LNCaP clone FGC (cell line): Measurements from ENCODE around the gene SAFB.
"Not testable (repeated sequence)": the region's sequence is repeated elsewhere in the genome, so short reads cannot be mapped to it uniquely, and the experiment has no call there.

Source experiments
- DNase-seq: peaks from one replicate; pipeline ENCODE4 v3.0.0-alpha.2; 2011; ENCODE audit warnings: low read depth
- H3K4me3 ChIP-seq: 2 replicates; pipeline ENCODE4 v1.5.1; 2011; ENCODE audit warnings: mild to moderate bottlenecking, low read depth, low read length, control low read depth
- CTCF ChIP-seq: IDR thresholded peaks from 2 replicates; pipeline ENCODE4 v1.5.1; 2012; ENCODE audit warnings: mild to moderate bottlenecking; ENCODE audit not compliant: control insufficient read depth, insufficient read depth; ENCODE audit errors: extremely low read depth

Gene SAFB

DNA sequence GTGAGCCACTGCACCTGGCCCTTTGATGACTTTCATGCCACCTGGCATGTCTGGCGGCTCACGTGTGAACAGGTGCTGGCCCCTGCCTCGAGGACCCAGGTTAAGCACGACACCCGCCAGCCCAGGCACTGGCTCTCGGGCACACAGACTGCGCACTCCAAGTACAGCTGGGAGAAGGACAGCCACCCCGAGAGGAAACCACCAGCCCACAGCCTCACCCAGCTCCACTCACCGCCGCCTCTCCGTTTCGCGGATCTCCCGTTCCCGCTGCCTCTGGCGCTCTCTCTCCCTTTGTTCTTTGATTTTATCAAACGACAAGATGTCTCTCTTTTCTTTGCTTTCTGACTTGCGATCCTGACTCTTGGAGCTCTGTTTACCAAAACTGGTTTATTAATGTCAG is 27.8 kb upstream of the SAFB start:
- DNase-seq = no peak
- no peak overlapping the region for H3K4me3 ChIP-seq
- no peak for TF ChIP-seq CTCF

GRCh38 chr19:5595745-5596144 is 27.1 kb upstream of the SAFB start:
- TF ChIP-seq CTCF = no peak
- no peak for DNase-seq
- no peak overlapping the region for H3K4me3 ChIP-seq

DNA sequence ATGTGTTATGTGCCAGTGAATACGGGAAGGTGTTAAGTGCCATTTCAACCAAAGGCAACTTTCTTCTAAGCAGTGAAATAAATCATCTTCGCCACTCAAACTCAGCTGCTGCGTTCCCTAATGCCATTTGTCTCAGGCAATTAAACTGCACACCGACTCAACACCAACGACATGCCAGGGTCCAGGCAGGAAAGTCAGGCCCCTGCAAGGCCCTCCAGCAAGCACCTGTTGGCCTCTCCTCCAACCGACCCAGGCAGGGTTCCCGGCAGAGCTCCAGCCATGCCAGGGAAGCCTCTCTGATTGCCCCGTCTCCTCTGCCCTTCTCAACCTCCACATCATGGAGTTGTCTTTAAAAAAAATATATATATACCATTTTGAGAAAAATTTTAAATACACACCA is 22.1 kb upstream of the SAFB start:
- no peak overlapping the region for H3K4me3 ChIP-seq
- no peak for TF ChIP-seq CTCF
- no peak for DNase-seq

DNA sequence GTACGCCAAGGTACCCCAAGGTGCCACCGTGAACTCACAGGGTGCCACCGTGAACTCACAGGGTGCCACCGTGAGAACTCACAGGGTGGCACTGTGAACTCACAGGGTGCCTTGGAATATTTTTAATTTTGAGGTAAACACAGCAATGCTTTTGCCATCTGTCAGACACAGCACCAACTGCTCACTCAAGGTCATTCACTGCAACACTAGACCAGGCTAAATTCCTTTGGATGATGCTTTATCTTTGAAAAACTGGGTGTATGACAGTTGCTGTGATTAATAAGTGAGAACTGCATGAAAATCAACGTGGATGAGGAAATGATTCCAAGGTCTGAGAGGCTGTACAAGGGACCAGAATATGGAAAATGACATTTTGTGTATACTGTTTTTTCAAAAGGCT is 19.3 kb upstream of the SAFB start:
- no peak overlapping the region for H3K4me3 ChIP-seq
- DNase-seq = no peak
- no peak for TF ChIP-seq CTCF

DNA sequence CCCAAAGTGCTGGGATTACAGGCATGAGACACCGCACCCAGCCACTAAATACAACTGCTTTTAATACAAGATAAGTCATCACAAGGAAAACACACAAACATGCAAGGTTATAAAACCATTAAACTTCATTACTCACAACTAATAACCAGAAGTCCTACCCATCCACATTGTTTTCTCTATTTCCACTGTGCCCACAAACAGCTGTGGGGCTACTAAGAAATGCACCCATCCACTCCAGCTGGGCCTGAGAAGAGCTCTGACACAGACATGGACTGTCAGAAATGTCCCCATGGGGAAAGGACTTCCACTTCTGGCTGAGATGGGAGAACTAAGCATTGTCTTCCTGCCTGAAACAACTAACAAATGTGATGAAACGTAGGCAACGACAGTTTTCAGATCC is 17.5 kb upstream of the SAFB start:
- TF ChIP-seq CTCF = no peak
- no peak overlapping the region for H3K4me3 ChIP-seq

DNA sequence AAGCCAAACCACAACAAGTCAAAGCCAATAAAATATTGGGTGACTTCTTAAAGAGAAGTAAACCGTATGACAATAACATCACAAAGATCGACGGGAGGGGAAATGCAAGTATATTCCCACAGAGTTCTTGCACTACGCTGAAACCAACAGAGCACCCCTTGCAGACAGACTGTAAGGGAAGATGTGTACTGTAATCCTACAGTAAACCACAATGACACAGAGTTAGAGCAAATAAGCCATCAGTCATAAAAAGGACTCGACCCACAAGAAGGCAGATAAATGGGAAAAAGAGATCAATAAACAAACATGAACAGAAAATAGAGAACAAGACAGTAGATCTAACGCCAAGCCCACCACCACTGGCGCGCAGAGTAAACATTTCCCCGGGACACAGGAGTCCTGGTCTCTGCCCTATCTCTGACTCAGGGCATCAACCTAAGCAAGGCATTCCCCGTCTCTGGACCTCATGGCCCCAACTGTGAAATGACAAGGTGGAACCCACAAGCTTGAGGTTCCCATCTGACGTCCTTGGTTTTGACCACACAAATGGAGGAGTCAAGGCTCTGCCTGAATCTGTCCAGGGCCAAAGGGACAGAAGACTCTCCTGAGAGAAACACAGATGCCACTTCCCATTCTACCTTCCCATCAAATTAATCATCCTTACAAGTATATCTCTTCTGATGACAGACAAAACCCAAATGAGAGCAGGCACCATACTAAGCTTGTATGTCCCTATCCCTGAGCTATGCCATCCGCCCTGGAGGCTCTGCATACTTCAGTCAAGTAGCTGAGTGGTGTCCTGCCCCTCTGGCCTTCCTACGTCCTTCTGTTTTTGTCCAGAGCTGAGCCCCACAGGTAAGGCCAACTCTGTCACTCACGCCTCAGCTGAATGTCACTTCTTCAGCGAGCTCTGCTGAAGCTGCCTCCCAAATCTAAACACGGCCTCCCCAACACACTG is 15.3 kb upstream of the SAFB start:
- no peak overlapping the region for H3K4me3 ChIP-seq
- DNase-seq = no peak
- TF ChIP-seq CTCF = no peak

More for the DNA sequence above, 17.5 kb upstream of the SAFB start:
- no peak for DNase-seq

DNA sequence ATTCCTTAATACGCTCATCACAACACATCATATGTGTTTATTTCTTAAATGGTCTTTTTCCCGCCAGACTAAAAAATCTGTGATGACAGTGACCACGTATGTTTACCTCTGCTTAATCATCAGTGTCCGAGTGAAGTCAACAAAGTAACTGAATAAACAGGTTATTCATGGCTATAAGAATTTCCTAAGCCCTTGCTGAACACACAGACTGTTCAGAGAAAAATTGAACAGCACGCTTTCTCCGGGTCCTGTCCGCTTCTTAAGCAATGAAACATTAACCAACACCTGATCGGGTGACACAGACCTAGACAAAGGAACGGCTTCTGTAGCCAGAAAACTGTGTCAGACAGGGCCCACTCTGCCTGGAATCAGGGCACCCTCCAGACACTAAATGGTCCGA is 14.6 kb upstream of the SAFB start:
- no peak for TF ChIP-seq CTCF
- H3K4me3 ChIP-seq = no peak overlapping the region
- no peak for DNase-seq

DNA sequence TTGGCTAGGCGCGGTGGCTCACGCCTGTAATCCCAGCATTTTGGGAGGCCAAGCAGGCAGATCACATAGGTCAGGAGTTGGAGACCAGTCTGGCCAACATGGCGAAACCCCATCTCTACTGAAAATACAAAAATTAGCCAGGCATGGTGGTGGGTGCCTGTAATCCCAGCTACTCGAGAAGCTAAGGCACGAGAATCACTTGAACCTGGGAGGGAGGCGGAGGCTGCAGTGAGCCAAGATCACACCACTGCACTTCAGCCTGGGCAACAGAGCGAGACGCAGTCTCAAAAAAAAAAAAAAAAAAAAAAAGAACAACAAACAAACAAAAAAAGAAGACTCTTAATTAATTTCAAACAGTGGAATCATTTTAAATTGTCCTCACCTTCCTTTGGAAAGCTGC is 14.1 kb upstream of the SAFB start:
- not testable (repeated sequence) for DNase-seq, H3K4me3 ChIP-seq
